ENCODE measurements around the gene KRT6C.

KRT6C gene

DNA sequence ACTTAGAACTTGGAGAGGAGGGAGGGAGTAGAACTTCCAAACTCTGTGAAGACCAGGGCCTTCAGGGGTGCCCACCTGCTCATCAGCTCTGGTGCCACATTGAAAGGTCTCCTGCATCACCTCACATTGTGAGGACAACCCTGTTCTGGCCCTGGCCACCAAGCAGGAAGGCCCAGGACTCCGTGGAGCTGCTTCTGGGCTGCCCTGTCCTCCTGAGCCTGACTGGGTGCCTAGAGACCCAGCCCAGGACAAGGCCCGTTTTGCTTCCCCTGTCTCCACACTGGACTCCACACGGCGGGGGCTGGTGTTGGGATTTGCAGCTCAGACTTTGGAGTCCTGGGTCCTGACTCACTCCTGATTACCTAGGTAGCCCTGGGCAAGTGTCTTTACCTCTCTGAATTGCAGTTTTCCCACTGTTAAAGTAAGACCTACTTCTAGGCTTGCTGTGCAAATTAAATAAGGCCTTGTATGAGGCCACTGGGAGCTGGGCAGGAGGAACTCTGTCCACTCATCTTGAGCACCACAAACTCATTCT lies 55.0 kb downstream of the KRT6C start:
- H3K27ac ChIP-seq, result no peak overlapping the region
- TF ChIP-seq, protein P1, sequence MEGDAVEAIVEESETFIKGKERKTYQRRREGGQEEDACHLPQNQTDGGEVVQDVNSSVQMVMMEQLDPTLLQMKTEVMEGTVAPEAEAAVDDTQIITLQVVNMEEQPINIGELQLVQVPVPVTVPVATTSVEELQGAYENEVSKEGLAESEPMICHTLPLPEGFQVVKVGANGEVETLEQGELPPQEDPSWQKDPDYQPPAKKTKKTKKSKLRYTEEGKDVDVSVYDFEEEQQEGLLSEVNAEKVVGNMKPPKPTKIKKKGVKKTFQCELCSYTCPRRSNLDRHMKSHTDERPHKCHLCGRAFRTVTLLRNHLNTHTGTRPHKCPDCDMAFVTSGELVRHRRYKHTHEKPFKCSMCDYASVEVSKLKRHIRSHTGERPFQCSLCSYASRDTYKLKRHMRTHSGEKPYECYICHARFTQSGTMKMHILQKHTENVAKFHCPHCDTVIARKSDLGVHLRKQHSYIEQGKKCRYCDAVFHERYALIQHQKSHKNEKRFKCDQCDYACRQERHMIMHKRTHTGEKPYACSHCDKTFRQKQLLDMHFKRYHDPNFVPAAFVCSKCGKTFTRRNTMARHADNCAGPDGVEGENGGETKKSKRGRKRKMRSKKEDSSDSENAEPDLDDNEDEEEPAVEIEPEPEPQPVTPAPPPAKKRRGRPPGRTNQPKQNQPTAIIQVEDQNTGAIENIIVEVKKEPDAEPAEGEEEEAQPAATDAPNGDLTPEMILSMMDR (conservative IDR thresholded peaks at IDR 0.05), result no peak
- TF ChIP-seq ZFX (IDR thresholded peaks at IDR 0.05), result no peak

All from C4-2B (cell line).